D341Med (cell line): ENCODE measurements around the gene MAMDC2.

Experiments used
- DNase-seq: peaks from one replicate; pipeline ENCODE4 v3.0.0; 2012; ENCODE audit warnings: low spot score

MAMDC2 gene

GRCh38 chr9:70261131-70261870 is 217.7 kb downstream of the MAMDC2 start:
- DNase-seq: no peak

GRCh38 chr9:70262366-70262765 is 218.7 kb downstream of the MAMDC2 start:
- no peak for DNase-seq

- no peak for DNase-seq
Measured at GRCh38 chr9:70262948-70263347, 219.3 kb downstream of the MAMDC2 start.

GRCh38 chr9:70263421-70263820 is 219.8 kb downstream of the MAMDC2 start:
- DNase-seq: no peak
